ENCODE results near the gene KAT8. TPM values are rescaled to one million over a fixed set of nuclear protein-coding genes. Genes with fewer than 3 reads are reported as not detected.

KAT8 gene
- total RNA-seq, 1 experiment from 2014 or later = 42.0 TPM

DNA sequence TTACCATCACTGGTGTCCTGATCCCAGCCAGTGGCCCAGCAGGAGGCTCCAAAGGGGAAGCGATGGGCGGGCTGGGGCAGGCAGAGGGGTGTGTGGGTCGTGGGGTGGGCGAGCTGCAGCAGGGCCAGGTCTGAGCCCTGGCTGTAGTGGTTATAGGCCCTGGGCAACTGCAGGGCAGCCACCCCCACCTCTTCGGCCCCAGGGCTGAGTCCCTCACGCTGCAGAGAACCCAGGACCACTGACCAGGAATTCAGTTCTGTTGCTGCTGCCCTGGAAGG, 30.9 kb upstream of the KAT8 start:
- H3K27me3 Mint-ChIP-seq (ENCODE audit: insufficient read depth, unreplicated experiment) = no peaks in the 10 kb centered on the region
- POLR2A ChIA-PET = interaction anchor here (1.0 kb wide), 1 partner anchor 12 kb away, joined by 5 read pairs; the partner anchor contains the start of genes ZNF646 and ZNF668
- CTCF ChIA-PET = interaction anchor here (0.7 to 0.8 kb wide), 2 partner anchors 9 to 55 kb away, joined by 3 to 5 read pairs; no protein-coding TSS in a partner anchor
- DNase-seq (ENCODE audit: unreplicated experiment) = no peak
- peaks cover 11% of the 10 kb centered on the region for H3K4me1 Mint-ChIP-seq (ENCODE audit: insufficient read depth, unreplicated experiment)
- intact Hi-C loops (cut with micrococcal nuclease) = no loop called here
- no TSS peak for BruUV-seq (replicated peaks)
- H3K4me3 Mint-ChIP-seq (ENCODE audit: unreplicated experiment) = no peak overlapping the region
- H3K9me3 Mint-ChIP-seq (ENCODE audit: unreplicated experiment) = no peaks in the 10 kb centered on the region
- peaks cover 22% of the 10 kb centered on the region for H3K36me3 Mint-ChIP-seq (ENCODE audit: insufficient read depth, unreplicated experiment)
- TF ChIP-seq, protein P1, sequence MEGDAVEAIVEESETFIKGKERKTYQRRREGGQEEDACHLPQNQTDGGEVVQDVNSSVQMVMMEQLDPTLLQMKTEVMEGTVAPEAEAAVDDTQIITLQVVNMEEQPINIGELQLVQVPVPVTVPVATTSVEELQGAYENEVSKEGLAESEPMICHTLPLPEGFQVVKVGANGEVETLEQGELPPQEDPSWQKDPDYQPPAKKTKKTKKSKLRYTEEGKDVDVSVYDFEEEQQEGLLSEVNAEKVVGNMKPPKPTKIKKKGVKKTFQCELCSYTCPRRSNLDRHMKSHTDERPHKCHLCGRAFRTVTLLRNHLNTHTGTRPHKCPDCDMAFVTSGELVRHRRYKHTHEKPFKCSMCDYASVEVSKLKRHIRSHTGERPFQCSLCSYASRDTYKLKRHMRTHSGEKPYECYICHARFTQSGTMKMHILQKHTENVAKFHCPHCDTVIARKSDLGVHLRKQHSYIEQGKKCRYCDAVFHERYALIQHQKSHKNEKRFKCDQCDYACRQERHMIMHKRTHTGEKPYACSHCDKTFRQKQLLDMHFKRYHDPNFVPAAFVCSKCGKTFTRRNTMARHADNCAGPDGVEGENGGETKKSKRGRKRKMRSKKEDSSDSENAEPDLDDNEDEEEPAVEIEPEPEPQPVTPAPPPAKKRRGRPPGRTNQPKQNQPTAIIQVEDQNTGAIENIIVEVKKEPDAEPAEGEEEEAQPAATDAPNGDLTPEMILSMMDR (IDR thresholded peaks at IDR 0.05; ENCODE audit: unreplicated experiment) = no peak
- H3K27ac Mint-ChIP-seq (ENCODE audit: low read depth, unreplicated experiment) = no peak overlapping the region

DNA sequence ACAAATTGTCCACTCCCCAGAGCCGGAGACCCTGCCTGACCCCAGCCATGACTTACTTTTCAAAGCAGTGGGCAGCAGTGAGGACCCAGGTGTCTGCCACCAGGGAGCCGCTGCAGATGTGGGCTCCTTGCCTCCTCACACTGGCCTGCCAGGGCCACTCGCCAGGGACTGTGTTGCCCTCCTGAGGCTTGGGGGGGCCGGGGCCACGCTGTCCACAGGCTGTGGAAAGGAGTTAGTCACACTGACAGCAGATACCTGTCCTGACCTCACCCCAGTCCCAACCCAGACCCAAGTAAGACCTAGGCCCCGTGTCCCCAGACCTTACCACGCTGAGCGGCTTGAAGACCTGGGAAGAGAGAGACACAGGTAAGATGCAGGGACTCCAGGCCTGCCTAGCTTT, 30.0 kb upstream of the KAT8 start:
- CTCF ChIA-PET = interaction anchor here (0.6 kb wide), 1 partner anchor 64 kb away, joined by 3 read pairs; no protein-coding TSS in a partner anchor
- TF ChIP-seq, protein P1 (IDR thresholded peaks at IDR 0.05; ENCODE audit: unreplicated experiment) = no peak
- no TSS peak for BruUV-seq (replicated peaks)

DNA sequence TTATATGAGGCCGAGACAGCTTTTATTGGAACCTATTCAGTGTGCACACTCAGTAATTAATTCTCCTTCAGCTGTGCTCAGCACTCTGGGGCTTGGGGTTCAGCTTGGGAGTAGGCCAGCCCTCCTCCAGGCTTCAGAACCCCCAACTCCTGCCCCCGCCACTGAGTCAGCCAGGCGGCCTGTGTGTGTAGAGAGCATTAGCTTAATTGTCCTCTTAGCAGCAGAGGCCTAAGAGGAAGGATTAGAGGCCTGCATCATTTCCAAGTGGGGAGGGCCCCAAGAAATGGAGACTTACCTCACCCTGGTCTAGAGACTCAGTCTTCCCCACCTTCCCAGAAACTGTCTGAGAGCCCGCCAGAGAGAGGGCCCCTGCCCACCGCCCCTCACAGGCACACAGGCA, 29.5 kb upstream of the KAT8 start:
- no peak overlapping the region for H3K27ac Mint-ChIP-seq (ENCODE audit: low read depth, unreplicated experiment)

More for the DNA sequence above, 30.0 kb upstream of the KAT8 start:
- POLR2A ChIA-PET = no interaction called here
- peaks cover 19% of the 10 kb centered on the region for H3K36me3 Mint-ChIP-seq (ENCODE audit: insufficient read depth, unreplicated experiment)
- intact Hi-C loops (cut with micrococcal nuclease) = no loop called here
- DNase-seq (ENCODE audit: unreplicated experiment) = no peak
- H3K27ac Mint-ChIP-seq (ENCODE audit: low read depth, unreplicated experiment) = no peak overlapping the region
- H3K4me3 Mint-ChIP-seq (ENCODE audit: unreplicated experiment) = no peak overlapping the region
- H3K9me3 Mint-ChIP-seq (ENCODE audit: unreplicated experiment) = no peaks in the 10 kb centered on the region
- no peaks in the 10 kb centered on the region for H3K27me3 Mint-ChIP-seq (ENCODE audit: insufficient read depth, unreplicated experiment)
- peaks cover 5% of the 10 kb centered on the region for H3K4me1 Mint-ChIP-seq (ENCODE audit: insufficient read depth, unreplicated experiment)

DNA sequence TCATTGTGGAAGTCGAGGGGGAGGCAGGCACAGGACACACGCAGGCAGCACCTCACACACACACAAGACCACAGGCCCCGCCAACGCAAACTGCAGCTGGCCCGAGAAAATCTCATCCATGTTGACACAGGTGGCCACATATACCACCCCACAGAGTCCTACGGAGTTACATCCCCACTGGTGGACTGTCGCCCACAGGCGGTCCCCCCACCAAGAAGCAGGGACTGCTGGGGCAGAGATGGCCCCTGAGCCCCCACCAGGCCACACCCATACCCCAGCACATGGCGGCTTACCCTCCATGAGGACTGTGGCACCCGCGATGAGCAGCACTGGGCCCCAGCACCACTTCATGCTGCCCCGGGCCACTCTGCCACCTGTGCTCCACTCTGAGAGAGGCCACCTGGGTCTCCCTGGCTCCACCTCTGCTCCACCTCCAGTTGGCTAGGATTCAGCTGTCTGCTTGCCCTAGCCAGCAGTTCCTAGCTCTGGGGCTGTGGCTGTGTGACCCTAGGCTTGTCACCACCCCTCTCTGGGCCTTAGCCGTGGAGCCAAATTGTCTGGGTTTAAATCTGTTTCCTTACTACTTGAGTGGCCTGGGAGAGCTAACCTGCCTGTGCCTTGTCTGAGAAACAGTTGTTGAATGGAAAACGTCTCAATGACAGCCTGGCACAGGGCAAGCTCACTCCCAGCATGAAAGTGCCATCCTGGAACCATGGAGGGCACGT, 28.8 kb upstream of the KAT8 start, which contains the start of gene PRSS53:
Gene PRSS53 (minus strand): TSS at position 485 of the 725 bp plus-strand sequence. CDS start 134 bp downstream, at position 351.
- Mint-ChIP-seq H3K27ac (ENCODE audit: low read depth, unreplicated experiment) (no peak within 1 kb of the TSS), H3K36me3 (ENCODE audit: insufficient read depth, unreplicated experiment) (peaks cover 22% of the 10 kb centered on the region), H3K4me3 (ENCODE audit: unreplicated experiment) (no peak within 1 kb of the TSS), H3K9me3 (ENCODE audit: unreplicated experiment) (no peaks in the 10 kb centered on the region), H3K27me3 (ENCODE audit: insufficient read depth, unreplicated experiment) (no peaks in the 10 kb centered on the region), H3K4me1 (ENCODE audit: insufficient read depth, unreplicated experiment) (peaks cover 5% of the 10 kb centered on the region)
- no peak for DNase-seq (ENCODE audit: unreplicated experiment)
- POLR2A ChIA-PET = interaction anchor here (0.8 to 1.7 kb wide), 2 partner anchors 15 to 29 kb away, joined by 3 to 5 read pairs; partner anchors contain the start of genes KAT8, ZNF646 and ZNF668
- no TSS peak for BruUV-seq (replicated peaks)
- TF ChIP-seq, protein P1 (IDR thresholded peaks at IDR 0.05; ENCODE audit: unreplicated experiment) = no peak
- intact Hi-C loops (cut with micrococcal nuclease) = no loop called here
- CTCF ChIA-PET = interaction anchor here (0.6 kb wide), 1 partner anchor 98 kb away, joined by 3 read pairs; no protein-coding TSS in a partner anchor

More for the DNA sequence above, 29.5 kb upstream of the KAT8 start:
- BruUV-seq (replicated peaks) = no TSS peak
- no peak overlapping the region for H3K4me3 Mint-ChIP-seq (ENCODE audit: unreplicated experiment)
- peaks cover 22% of the 10 kb centered on the region for H3K36me3 Mint-ChIP-seq (ENCODE audit: insufficient read depth, unreplicated experiment)
- ChIA-PET CTCF (interaction anchor here (0.6 kb wide), 1 partner anchor 98 kb away, joined by 3 read pairs; no protein-coding TSS in a partner anchor), POLR2A (no interaction called here)
- peaks cover 5% of the 10 kb centered on the region for H3K4me1 Mint-ChIP-seq (ENCODE audit: insufficient read depth, unreplicated experiment)
- TF ChIP-seq, protein P1 (IDR thresholded peaks at IDR 0.05; ENCODE audit: unreplicated experiment) = no peak
- intact Hi-C loops (cut with micrococcal nuclease) = no loop called here
- H3K27me3 Mint-ChIP-seq (ENCODE audit: insufficient read depth, unreplicated experiment) = no peaks in the 10 kb centered on the region
- H3K9me3 Mint-ChIP-seq (ENCODE audit: unreplicated experiment) = no peaks in the 10 kb centered on the region
- no peak for DNase-seq (ENCODE audit: unreplicated experiment)
